Adipocyte (in vitro differentiated cells): ENCODE measurements around the gene SEMA4F.

Source experiments
- DNase-seq: peaks from one replicate; pipeline ENCODE4 v3.0.0-alpha.2; 2015; ENCODE audit warnings: low read depth
- H3K27me3 ChIP-seq: replicated peaks from 2 replicates; pipeline ENCODE4 v1.7.0; 2013; ENCODE audit warnings: mild to moderate bottlenecking, low read length, moderate library complexity; ENCODE audit not compliant: control insufficient read depth, insufficient read depth
- H3K36me3 ChIP-seq: 2 replicates; pipeline ENCODE4 v1.7.0; 2013; ENCODE audit warnings: low read length, mild to moderate bottlenecking, moderate library complexity; ENCODE audit not compliant: control insufficient read depth, insufficient read depth, severe bottlenecking
- H3K4me1 ChIP-seq: 2 replicates; pipeline ENCODE4 v1.7.0; 2013; ENCODE audit warnings: mild to moderate bottlenecking, low read length, moderate library complexity; ENCODE audit not compliant: control insufficient read depth, insufficient read depth
- H3K4me3 ChIP-seq: 2 replicates; pipeline ENCODE4 v1.7.0; 2013; ENCODE audit warnings: mild to moderate bottlenecking, low read length, moderate library complexity
- H3K9ac ChIP-seq: 2 replicates; pipeline ENCODE4 v1.7.0; 2013; ENCODE audit warnings: mild to moderate bottlenecking, low read length, moderate library complexity
- H3K9me3 ChIP-seq: 2 replicates; pipeline ENCODE4 v1.7.0; 2013; ENCODE audit warnings: mild to moderate bottlenecking, low read length, moderate library complexity; ENCODE audit not compliant: control insufficient read depth

The SEMA4F gene

GRCh38 chr2:74693668-74694067, 39.6 kb downstream of the SEMA4F start:
- no peaks in the 10 kb centered on the region for H3K9me3 ChIP-seq
- no peak for DNase-seq
- H3K36me3 ChIP-seq = no peaks in the 10 kb centered on the region
- peaks cover 37% of the 10 kb centered on the region for H3K4me1 ChIP-seq
- no peak overlapping the region for H3K4me3 ChIP-seq
- H3K9ac ChIP-seq = no peak overlapping the region
- no peaks in the 10 kb centered on the region for H3K27me3 ChIP-seq

DNA sequence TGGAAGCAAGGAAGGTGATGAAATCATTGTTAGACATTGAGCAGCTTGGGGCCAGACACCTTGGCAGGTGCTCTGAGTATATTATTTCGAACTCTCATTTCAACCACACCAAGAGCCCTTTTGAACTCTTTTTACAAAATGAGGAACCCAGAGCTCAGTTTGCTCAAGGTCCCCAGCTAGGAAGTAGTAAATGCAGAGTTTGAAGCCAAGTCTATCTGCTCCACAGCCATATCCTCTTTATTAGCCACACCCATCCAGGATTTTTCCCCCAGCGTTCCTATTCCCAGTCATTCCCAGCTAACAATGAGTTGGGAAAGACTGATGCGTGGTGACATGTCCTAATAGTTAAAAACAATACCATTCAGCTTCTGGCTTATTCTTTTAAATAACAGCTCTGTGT, 40.2 kb downstream of the SEMA4F start:
- no peak for DNase-seq
- no peak overlapping the region for H3K4me3 ChIP-seq

GRCh38 chr2:74695663-74696062, 41.6 kb downstream of the SEMA4F start:
- Histone ChIP-seq H3K9ac (no peak overlapping the region), H3K9me3 (no peaks in the 10 kb centered on the region), H3K4me3 (no peak overlapping the region), H3K27me3 (no peaks in the 10 kb centered on the region), H3K4me1 (peaks cover 36% of the 10 kb centered on the region), H3K36me3 (no peaks in the 10 kb centered on the region)
- DNase-seq = no peak

More for the DNA sequence above, 40.2 kb downstream of the SEMA4F start:
- no peaks in the 10 kb centered on the region for H3K36me3 ChIP-seq
- H3K9ac ChIP-seq = no peak overlapping the region
- H3K27me3 ChIP-seq = no peaks in the 10 kb centered on the region
- no peaks in the 10 kb centered on the region for H3K9me3 ChIP-seq
- peaks cover 37% of the 10 kb centered on the region for H3K4me1 ChIP-seq

DNA sequence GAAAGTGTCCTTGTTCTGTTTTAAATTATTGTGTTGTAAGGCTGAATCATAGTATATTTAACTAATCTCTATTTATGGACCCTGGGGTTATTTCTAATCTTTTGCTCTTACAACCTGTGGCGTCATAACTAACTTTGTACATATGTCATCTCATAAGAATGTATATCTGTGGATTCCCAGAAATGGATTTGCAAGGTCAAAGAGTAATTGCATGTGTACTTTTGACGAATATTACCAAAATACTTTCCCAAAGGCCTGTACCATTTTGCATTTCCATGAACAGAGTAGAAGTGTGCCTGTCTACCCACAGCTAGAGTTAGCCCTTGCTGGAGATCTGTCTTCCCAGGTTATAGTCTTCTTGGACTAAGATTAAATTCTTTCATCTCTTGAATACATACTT, 42.8 kb downstream of the SEMA4F start:
- Histone ChIP-seq H3K4me3 (no peak overlapping the region), H3K27me3 (no peaks in the 10 kb centered on the region), H3K4me1 (peaks cover 26% of the 10 kb centered on the region), H3K9ac (no peak overlapping the region), H3K36me3 (no peaks in the 10 kb centered on the region), H3K9me3 (no peaks in the 10 kb centered on the region)
- DNase-seq = peak; percentile 77

GRCh38 chr2:74700643-74701372, 46.8 kb downstream of the SEMA4F start:
- no peak overlapping the region for H3K4me3 ChIP-seq
- H3K27me3 ChIP-seq = no peaks in the 10 kb centered on the region
- peaks cover 35% of the 10 kb centered on the region for H3K4me1 ChIP-seq
- H3K36me3 ChIP-seq = no peaks in the 10 kb centered on the region
- H3K9me3 ChIP-seq = no peaks in the 10 kb centered on the region
- no peak overlapping the region for H3K9ac ChIP-seq
- no peak for DNase-seq

- DNase-seq = no peak
- no peaks in the 10 kb centered on the region for H3K27me3 ChIP-seq
- no peak overlapping the region for H3K9ac ChIP-seq
- H3K4me3 ChIP-seq = no peak overlapping the region
- H3K9me3 ChIP-seq = no peaks in the 10 kb centered on the region
- peaks cover 33% of the 10 kb centered on the region for H3K4me1 ChIP-seq
- H3K36me3 ChIP-seq = no peaks in the 10 kb centered on the region
Observed at GRCh38 chr2:74702001-74702715, 48.1 kb downstream of the SEMA4F start.

DNA sequence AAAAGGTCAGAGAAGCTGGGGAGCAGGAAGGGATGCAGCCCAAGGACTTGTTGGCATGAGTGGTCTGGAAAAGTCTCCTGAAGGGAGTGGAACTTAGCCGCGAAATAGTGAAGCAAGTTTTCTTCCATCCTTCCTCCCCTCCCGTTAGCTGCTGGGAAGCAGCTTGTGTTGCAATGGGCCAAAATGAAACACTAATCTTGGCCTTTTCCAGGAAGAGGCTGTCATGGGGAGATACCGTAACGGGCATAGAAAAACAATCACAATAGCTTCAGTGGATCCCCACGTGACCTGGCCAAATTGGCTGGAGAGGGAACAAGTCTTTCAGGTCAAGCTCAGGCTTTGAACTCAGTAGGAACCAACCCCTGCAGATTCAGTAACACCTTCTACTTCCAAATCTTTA, 49.3 kb downstream of the SEMA4F start:
- H3K4me3 ChIP-seq = no peak overlapping the region
- peaks cover 42% of the 10 kb centered on the region for H3K4me1 ChIP-seq
- no peak for DNase-seq
- H3K36me3 ChIP-seq = no peaks in the 10 kb centered on the region
- peak overlapping the region; percentile 56 for H3K9ac ChIP-seq
- H3K27me3 ChIP-seq = no peaks in the 10 kb centered on the region
- H3K9me3 ChIP-seq = no peaks in the 10 kb centered on the region

GRCh38 chr2:74704216-74704615, 50.2 kb downstream of the SEMA4F start:
- H3K27me3 ChIP-seq = no peaks in the 10 kb centered on the region
- no peak overlapping the region for H3K4me3 ChIP-seq
- no peaks in the 10 kb centered on the region for H3K36me3 ChIP-seq
- DNase-seq = no peak
- H3K4me1 ChIP-seq = peaks cover 49% of the 10 kb centered on the region
- no peaks in the 10 kb centered on the region for H3K9me3 ChIP-seq
- H3K9ac ChIP-seq = no peak overlapping the region

DNA sequence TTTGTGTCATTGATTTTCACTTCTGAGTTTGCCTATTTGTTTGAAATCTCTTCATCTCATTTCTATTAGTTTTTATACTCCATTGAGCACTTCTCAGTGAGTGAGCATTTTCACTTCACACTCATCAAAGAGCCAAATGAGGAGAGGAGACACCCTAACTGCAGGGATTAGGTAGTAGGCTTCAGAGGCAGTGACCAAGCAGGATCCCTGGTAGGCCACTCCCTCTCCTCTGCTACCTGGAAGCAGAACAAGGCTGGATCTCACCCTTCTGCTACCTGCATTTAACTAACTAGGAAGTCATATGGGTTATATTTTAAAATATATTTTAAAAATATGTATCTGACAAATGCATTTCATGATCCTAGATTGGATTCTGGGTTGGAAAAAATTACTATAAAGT, 52.7 kb downstream of the SEMA4F start:
- no peak overlapping the region for H3K4me3 ChIP-seq
- H3K36me3 ChIP-seq = no peaks in the 10 kb centered on the region
- DNase-seq = no peak
- H3K4me1 ChIP-seq = peaks cover 56% of the 10 kb centered on the region
- H3K9me3 ChIP-seq = no peaks in the 10 kb centered on the region
- H3K9ac ChIP-seq = no peak overlapping the region
- H3K27me3 ChIP-seq = no peaks in the 10 kb centered on the region

GRCh38 chr2:74707837-74708236, 53.8 kb downstream of the SEMA4F start:
- no peaks in the 10 kb centered on the region for H3K36me3 ChIP-seq
- H3K27me3 ChIP-seq = no peaks in the 10 kb centered on the region
- DNase-seq = no peak
- H3K4me1 ChIP-seq = peaks cover 63% of the 10 kb centered on the region
- H3K4me3 ChIP-seq = no peak overlapping the region
- H3K9me3 ChIP-seq = no peaks in the 10 kb centered on the region
- H3K9ac ChIP-seq = peak overlapping the region; percentile 24

DNA sequence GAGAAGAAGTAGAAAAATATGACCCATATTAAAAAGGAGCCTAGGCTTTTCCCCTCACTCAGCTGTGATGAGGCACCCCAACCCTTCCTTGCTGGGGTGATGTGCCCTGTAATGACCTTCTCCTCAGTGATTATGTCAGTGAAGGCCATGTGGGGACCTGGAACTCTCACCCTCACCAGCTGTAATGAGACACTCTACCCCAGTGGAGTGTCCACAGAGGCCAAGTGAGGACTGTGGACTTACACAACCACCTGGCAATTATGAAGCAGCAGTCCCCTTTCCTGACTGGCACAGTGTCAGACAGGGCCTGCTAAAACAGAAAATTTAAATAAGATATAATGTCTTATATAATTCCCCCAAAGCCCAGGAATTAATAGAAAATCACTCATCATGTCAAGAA, 54.2 kb downstream of the SEMA4F start:
- Histone ChIP-seq H3K36me3 (no peaks in the 10 kb centered on the region), H3K4me1 (peaks cover 61% of the 10 kb centered on the region), H3K9ac (peak overlapping the region; percentile 57), H3K9me3 (no peaks in the 10 kb centered on the region), H3K27me3 (no peaks in the 10 kb centered on the region), H3K4me3 (no peak overlapping the region)
- DNase-seq = no peak
